Neuronal stem cell (in vitro differentiated cells): ENCODE results near the gene INTS14.
A peak's percentile ranks its signal among the peaks of the same experiment; 100 is the strongest.

Experiments used
- DNase-seq: peaks from one replicate; pipeline ENCODE4 v3.0.0-alpha.2; 2013; ENCODE audit warnings: low spot score
- H2AFZ ChIP-seq: one replicate; pipeline ENCODE4 v1.6.1; 2013; ENCODE audit warnings: mild to moderate bottlenecking, low read length, inconsistent platforms
- H2AK5ac ChIP-seq: 2 replicates; pipeline ENCODE4 v1.6.1; 2013; ENCODE audit warnings: low read depth, mild to moderate bottlenecking, inconsistent platforms, low read length, moderate library complexity, mixed read lengths
- H2BK120ac ChIP-seq: 2 replicates; pipeline ENCODE4 v1.6.1; 2013; ENCODE audit warnings: low read depth, mild to moderate bottlenecking, inconsistent platforms, low read length, moderate library complexity, mixed read lengths
- H2BK12ac ChIP-seq: one replicate; pipeline ENCODE4 v1.6.1; 2013; ENCODE audit warnings: low read length, inconsistent platforms
- H2BK15ac ChIP-seq: 2 replicates; pipeline ENCODE4 v1.6.1; 2013; ENCODE audit warnings: mild to moderate bottlenecking, low read length, inconsistent platforms, mixed read lengths
- H2BK5ac ChIP-seq: one replicate; pipeline ENCODE4 v1.6.1; 2013; ENCODE audit warnings: inconsistent platforms, mild to moderate bottlenecking, low read length, moderate library complexity
- H3K14ac ChIP-seq: one replicate; pipeline ENCODE4 v1.6.1; 2013; ENCODE audit warnings: low read length, inconsistent platforms
- H3K18ac ChIP-seq: 2 replicates; pipeline ENCODE4 v1.6.1; 2013; ENCODE audit warnings: low read length, inconsistent platforms
- H3K23ac ChIP-seq: 2 replicates; pipeline ENCODE4 v1.6.1; 2013; ENCODE audit warnings: low read depth, mild to moderate bottlenecking, mixed read lengths, low read length, inconsistent platforms; ENCODE audit not compliant: poor library complexity
- H3K27ac ChIP-seq: replicated peaks from 3 replicates; pipeline ENCODE4 v1.5.1; 2013; ENCODE audit warnings: low read length, inconsistent platforms
- H3K27me3 ChIP-seq, 3 experiments: 2 replicates each; pipeline ENCODE4 v1.6.1; 2013; ENCODE audit warnings: low read length in 3 of 3, mild to moderate bottlenecking in 2 of 3, inconsistent platforms in 1 of 3, low read depth in 1 of 3, mixed read lengths in 1 of 3, moderate library complexity in 1 of 3; ENCODE audit not compliant: control insufficient read depth in 3 of 3, insufficient read depth in 3 of 3
- H3K36me3 ChIP-seq, 2 donors: replicated peaks in 1 of 2; 2 replicates each; pipeline ENCODE4 v1.6.1; 2013; ENCODE audit warnings: low read length in 2 of 2; ENCODE audit not compliant: control insufficient read depth in 2 of 2, insufficient read depth in 2 of 2
- H3K4ac ChIP-seq: 2 replicates; pipeline ENCODE4 v1.6.1; 2013; ENCODE audit warnings: inconsistent platforms, mild to moderate bottlenecking, low read length, moderate library complexity
- H3K4me1 ChIP-seq, 2 donors: 1 replicate in 1 of 2; 2 replicates in 1 of 2; pipeline ENCODE4 v1.6.1; 2013; ENCODE audit warnings: low read length in 2 of 2, low read depth in 1 of 2; ENCODE audit not compliant: control insufficient read depth in 2 of 2, insufficient read depth in 1 of 2
- H3K4me2 ChIP-seq: one replicate; pipeline ENCODE4 v1.6.1; 2013; ENCODE audit warnings: mild to moderate bottlenecking, low read length, inconsistent platforms; ENCODE audit not compliant: insufficient read depth, poor library complexity, severe bottlenecking
- H3K4me3 ChIP-seq, 2 donors: 2 replicates each; pipeline ENCODE4 v1.5.1; 2013; ENCODE audit warnings: low read length in 2 of 2, mild to moderate bottlenecking in 2 of 2, inconsistent platforms in 1 of 2, moderate library complexity in 1 of 2
- H3K79me1 ChIP-seq: one replicate; pipeline ENCODE4 v1.6.1; 2013; ENCODE audit warnings: low read depth, mild to moderate bottlenecking, inconsistent platforms, low read length, moderate library complexity
- H3K9ac ChIP-seq: one replicate; pipeline ENCODE4 v1.6.1; 2013; ENCODE audit warnings: mild to moderate bottlenecking, low read depth, low read length, inconsistent platforms; ENCODE audit not compliant: poor library complexity
- H3K9me3 ChIP-seq, 2 donors: replicated peaks in 1 of 2; 2 replicates each; pipeline versions ENCODE3 to v1.6.1; 2013; ENCODE audit warnings: low read length in 2 of 2, mild to moderate bottlenecking in 2 of 2, inconsistent platforms in 1 of 2, low read depth in 1 of 2, mixed read lengths in 1 of 2, moderate library complexity in 1 of 2; ENCODE audit not compliant: control insufficient read depth in 2 of 2, insufficient read depth in 1 of 2
- H4K8ac ChIP-seq: one replicate; pipeline ENCODE4 v1.6.1; 2013; ENCODE audit warnings: low read depth, mild to moderate bottlenecking, inconsistent platforms, low read length, moderate library complexity
- H4K91ac ChIP-seq: one replicate; pipeline ENCODE4 v1.6.1; 2013; ENCODE audit warnings: low read length, low read depth, mild to moderate bottlenecking, inconsistent platforms; ENCODE audit not compliant: poor library complexity
- WGBS, 2 donors: extraction: QIAGEN DNeasy Blood & Tissue Kit; methylation state at CpG; one replicate each; pipeline ENCODE4 v1.1.7; 2013; ENCODE audit warnings: missing lambda C conversion rate in 2 of 2, mixed read lengths in 1 of 2; ENCODE audit not compliant: insufficient read length in 2 of 2, insufficient replicate concordance in 1 of 2; ENCODE audit errors: extremely low coverage in 2 of 2; 5-methylcytosine and 5-hydroxymethylcytosine counted together

The INTS14 gene

DNA sequence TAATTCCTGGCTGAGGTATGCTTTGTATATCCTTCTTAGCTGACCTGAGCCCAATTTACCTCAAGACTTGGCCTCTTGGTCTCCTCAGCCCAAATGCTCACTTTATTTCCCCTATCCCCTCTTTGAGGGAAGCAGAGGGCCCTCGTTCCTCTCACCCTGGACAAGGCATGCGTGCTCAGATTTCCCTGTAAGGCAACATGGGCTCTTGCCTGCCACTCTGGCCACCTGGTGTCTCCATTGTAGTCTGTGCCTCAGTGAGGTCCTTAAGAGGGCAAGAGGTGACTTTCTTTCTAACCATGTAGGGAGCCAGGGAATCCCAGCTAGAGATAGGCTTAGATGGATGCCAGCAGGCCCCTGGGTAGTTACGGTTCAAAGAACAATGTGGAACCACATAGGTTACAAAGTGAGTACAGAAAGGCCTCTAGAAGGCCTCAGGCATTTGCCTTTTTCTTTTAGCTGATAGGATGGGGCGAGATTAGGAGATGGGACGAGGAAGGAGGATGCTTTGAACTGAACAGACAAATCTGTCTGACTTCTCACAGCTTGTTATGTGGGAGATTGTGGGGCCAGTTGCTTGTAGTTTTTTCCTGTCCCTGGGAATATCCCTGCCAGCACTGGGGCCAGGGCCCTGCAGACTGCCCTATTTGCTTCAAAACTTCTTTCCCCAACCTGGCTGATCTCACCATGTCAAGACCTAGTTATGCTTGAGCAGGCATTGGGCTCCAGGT is 1.1 kb upstream of the INTS14 start:
- DNase-seq, result peak; percentile 9
- Histone ChIP-seq H3K9ac (no peak overlapping the region), H3K27me3 (no peaks in the 10 kb centered on the region), H4K91ac (no peak overlapping the region), H2BK12ac (no peak overlapping the region), H2AK5ac (no peak overlapping the region), H3K23ac (no peak overlapping the region), H3K36me3 (peaks cover 1 to 7% of the 10 kb centered on the region in 2 donors), H3K79me1 (no peaks in the 10 kb centered on the region), H3K4me1 (peaks cover 8 to 14% of the 10 kb centered on the region in 2 donors), H3K14ac (no peak overlapping the region), H3K4me2 (peak overlapping the region; percentile 58), H2AFZ (peak overlapping the region; percentile 92), H3K18ac (no peak overlapping the region), H2BK15ac (no peak overlapping the region), H3K27ac (peak overlapping the region; percentile 89), H3K4ac (no peak overlapping the region), H2BK5ac (no peak overlapping the region), H3K4me3 (peak overlapping the region in 1 of 2 donors; percentile 65), H4K8ac (no peak overlapping the region), H3K9me3 (no peaks in the 10 kb centered on the region), H2BK120ac (no peak overlapping the region)
- no CpG with 5 or more reads among the region's 5 CpGs for WGBS, 2 donors

DNA sequence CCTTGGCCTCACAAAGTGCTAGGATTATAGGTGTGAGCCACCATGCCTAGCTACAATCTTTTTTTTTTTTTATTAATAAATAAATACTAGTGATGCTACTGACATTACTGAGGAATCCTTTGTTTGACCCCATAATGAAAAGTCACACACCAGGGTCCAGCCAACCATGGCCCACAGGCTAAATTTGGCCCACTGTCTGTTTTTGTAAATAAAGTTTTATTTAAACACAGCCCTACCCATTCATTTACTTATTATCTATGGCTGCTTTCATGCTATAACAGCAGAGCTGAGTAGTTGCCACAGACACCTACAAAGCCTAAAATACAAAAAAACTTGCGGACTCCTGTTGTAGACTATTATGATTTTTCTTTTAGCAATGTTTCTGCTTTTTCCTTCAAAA is 7.4 kb downstream of the INTS14 start:
- no peak overlapping the region for H2AK5ac ChIP-seq
- no peak overlapping the region for H4K8ac ChIP-seq
- no peak overlapping the region for H2BK120ac ChIP-seq
- H3K27me3 ChIP-seq, result no peaks in the 10 kb centered on the region
- H3K79me1 ChIP-seq, result peaks cover 1% of the 10 kb centered on the region
- no peaks in the 10 kb centered on the region for H3K9me3 ChIP-seq
- no peak for DNase-seq
- H2BK12ac ChIP-seq, result no peak overlapping the region
- H3K36me3 ChIP-seq, result peaks cover 7 to 87% of the 10 kb centered on the region in 2 donors
- no CpG with 5 or more reads among the region's 1 CpG for WGBS, 2 donors
- H3K4ac ChIP-seq, result no peak overlapping the region
- H4K91ac ChIP-seq, result no peak overlapping the region
- no peak overlapping the region for H3K14ac ChIP-seq
- H2BK15ac ChIP-seq, result no peak overlapping the region
- H2BK5ac ChIP-seq, result no peak overlapping the region
- no peak overlapping the region for H3K9ac ChIP-seq
- H3K27ac ChIP-seq, result no peak overlapping the region
- no peak overlapping the region for H3K23ac ChIP-seq
- H3K4me2 ChIP-seq, result no peak overlapping the region
- H3K18ac ChIP-seq, result no peak overlapping the region
- no peaks in the 10 kb centered on the region for H3K4me1 ChIP-seq
- no peak overlapping the region for H2AFZ ChIP-seq
- no peak overlapping the region for H3K4me3 ChIP-seq

DNA sequence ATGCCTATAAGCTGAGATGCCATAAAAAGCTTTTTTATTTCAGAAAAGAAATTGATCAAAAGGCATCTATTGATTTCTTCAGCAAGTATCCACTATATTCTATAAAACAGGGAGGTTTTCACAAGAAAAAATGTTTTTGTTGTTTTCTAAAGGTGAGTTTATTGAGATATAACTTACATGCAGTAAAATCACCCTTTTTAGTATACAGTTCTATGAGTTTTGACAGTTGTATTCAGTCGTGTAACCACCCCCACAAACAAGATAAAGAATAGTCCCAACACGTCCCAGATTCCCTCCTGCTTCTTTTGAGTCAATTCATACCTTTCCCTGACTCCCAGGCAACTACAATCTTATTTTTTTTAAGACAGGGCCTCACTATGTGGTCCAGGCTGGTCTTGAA is 7.8 kb downstream of the INTS14 start:
- Histone ChIP-seq H2BK12ac (no peak overlapping the region), H3K79me1 (peaks cover 1% of the 10 kb centered on the region), H2BK120ac (no peak overlapping the region), H2AK5ac (no peak overlapping the region), H4K91ac (no peak overlapping the region), H3K27ac (no peak overlapping the region), H3K14ac (no peak overlapping the region), H3K36me3 (peaks cover 7 to 92% of the 10 kb centered on the region in 2 donors), H4K8ac (no peak overlapping the region), H3K23ac (no peak overlapping the region), H3K9ac (no peak overlapping the region), H2AFZ (no peak overlapping the region), H2BK5ac (no peak overlapping the region), H3K9me3 (no peaks in the 10 kb centered on the region), H2BK15ac (no peak overlapping the region), H3K4ac (no peak overlapping the region), H3K4me1 (no peaks in the 10 kb centered on the region), H3K4me2 (no peak overlapping the region), H3K27me3 (no peaks in the 10 kb centered on the region), H3K4me3 (no peak overlapping the region), H3K18ac (no peak overlapping the region)
- WGBS, 2 donors, result no CpG with 5 or more reads among the region's 2 CpGs
- DNase-seq, result no peak

DNA sequence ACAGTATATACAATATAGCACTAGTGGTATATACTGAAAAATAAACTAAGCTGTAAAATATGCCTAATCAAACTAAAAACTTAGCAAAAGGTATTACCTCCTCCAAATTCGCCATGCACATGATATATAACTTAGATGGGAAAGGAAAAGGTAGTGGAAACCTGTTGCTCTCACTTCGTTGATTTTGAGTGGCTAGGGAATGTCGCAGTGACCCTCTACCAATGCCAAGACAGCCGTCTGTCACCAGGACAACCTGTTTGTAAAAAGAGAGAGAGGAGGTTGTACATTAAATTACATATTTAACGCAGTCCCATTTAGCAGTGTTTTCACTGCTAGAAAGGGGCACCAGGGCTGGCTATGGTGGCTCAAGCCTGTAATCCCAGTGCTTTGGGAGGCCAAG is 11.3 kb downstream of the INTS14 start:
- H3K36me3 ChIP-seq, result peaks cover 8 to 99% of the 10 kb centered on the region in 2 donors
- no peaks in the 10 kb centered on the region for H3K27me3 ChIP-seq
- no peak overlapping the region for H2BK15ac ChIP-seq
- no CpG with 5 or more reads among the region's 5 CpGs for WGBS, 2 donors
- H3K4me1 ChIP-seq, result no peaks in the 10 kb centered on the region
- no peak overlapping the region for H3K9ac ChIP-seq
- H2AFZ ChIP-seq, result no peak overlapping the region
- no peak overlapping the region for H2BK120ac ChIP-seq
- no peaks in the 10 kb centered on the region for H3K79me1 ChIP-seq
- H3K18ac ChIP-seq, result no peak overlapping the region
- no peak overlapping the region for H2BK12ac ChIP-seq
- no peak for DNase-seq
- no peak overlapping the region for H4K91ac ChIP-seq
- no peak overlapping the region for H3K14ac ChIP-seq
- no peak overlapping the region for H4K8ac ChIP-seq
- H3K4me3 ChIP-seq, result no peak overlapping the region
- no peak overlapping the region for H3K4me2 ChIP-seq
- H3K4ac ChIP-seq, result no peak overlapping the region
- no peak overlapping the region for H3K23ac ChIP-seq
- H2BK5ac ChIP-seq, result no peak overlapping the region
- H2AK5ac ChIP-seq, result no peak overlapping the region
- no peak overlapping the region for H3K27ac ChIP-seq
- H3K9me3 ChIP-seq, result no peaks in the 10 kb centered on the region
